Cardiac fibroblast (primary cell): ENCODE measurements around the gene ARID1B.
A peak's percentile ranks its signal among the peaks of the same experiment; 100 is the strongest.

ENCODE experiments used
- DNase-seq, 2 donors: peaks; one replicate each; pipeline versions ENCODE4 v3.0.0 to v3.0.0-alpha.2; 2010; ENCODE audit warnings: low read depth in 2 of 2
- H3K4me3 ChIP-seq, 2 donors: replicated peaks in 1 of 2; 1 replicate in 1 of 2; 2 replicates in 1 of 2; pipeline ENCODE4 v1.5.1; 2011; ENCODE audit warnings: low read depth in 2 of 2, low read length in 2 of 2, mild to moderate bottlenecking in 2 of 2, moderate library complexity in 1 of 2
- TF ChIP-seq, protein P1 (sequence below): IDR thresholded peaks from one replicate; pipeline ENCODE4 v1.5.1; 2011; ENCODE audit warnings: low read depth, mild to moderate bottlenecking, low read length, inconsistent platforms

ARID1B gene

DNA sequence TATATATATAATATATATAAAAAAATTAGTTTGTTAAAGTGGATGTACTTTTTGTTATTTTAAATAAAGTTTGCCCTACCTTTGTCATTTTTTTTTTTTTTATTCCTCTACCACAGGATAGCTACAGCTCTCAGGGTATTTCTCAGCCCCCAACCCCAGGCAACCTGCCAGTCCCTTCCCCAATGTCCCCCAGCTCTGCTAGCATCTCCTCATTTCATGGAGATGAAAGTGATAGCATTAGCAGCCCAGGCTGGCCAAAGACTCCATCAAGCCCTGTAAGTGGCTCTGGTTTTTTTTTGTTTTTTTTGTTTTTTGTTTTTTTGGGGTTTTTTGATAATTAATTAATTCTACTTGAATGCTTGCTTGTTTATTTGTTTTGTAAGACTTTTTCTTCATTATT lies 397.6 kb downstream of the ARID1B start:
- no peak overlapping the region for H3K4me3 ChIP-seq
- DNase-seq = no peak
- TF ChIP-seq, protein P1, sequence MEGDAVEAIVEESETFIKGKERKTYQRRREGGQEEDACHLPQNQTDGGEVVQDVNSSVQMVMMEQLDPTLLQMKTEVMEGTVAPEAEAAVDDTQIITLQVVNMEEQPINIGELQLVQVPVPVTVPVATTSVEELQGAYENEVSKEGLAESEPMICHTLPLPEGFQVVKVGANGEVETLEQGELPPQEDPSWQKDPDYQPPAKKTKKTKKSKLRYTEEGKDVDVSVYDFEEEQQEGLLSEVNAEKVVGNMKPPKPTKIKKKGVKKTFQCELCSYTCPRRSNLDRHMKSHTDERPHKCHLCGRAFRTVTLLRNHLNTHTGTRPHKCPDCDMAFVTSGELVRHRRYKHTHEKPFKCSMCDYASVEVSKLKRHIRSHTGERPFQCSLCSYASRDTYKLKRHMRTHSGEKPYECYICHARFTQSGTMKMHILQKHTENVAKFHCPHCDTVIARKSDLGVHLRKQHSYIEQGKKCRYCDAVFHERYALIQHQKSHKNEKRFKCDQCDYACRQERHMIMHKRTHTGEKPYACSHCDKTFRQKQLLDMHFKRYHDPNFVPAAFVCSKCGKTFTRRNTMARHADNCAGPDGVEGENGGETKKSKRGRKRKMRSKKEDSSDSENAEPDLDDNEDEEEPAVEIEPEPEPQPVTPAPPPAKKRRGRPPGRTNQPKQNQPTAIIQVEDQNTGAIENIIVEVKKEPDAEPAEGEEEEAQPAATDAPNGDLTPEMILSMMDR = no peak

DNA sequence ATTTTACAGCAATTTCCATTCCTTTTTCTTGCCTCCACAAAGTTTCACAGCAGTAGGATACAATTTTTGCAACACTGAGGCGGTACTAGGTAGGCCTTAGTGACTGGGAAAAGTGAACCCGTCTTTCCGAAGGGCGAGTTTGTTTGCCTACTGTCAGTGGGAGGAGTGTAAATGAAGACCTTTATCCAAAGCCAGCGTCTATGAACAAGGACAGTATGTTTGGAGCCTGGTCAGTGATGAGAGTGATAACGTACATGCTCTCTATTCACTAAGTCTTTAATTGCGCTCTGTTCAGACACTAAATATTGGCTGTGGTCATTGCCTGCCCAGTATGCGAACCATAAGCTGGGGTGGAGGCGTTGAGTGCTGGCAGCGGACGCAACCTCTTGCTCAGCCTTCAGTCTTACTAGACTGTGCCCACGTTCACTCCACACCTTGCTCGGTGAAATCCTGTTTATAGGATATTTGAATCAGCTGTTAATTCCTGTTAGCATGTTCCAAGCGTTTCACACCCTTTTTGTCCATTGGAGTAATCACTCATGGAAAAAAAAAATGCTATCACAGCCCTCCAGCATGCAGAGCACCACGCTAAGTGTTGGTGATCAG lies 400.7 kb downstream of the ARID1B start:
- H3K4me3 ChIP-seq = no peak overlapping the region
- no peak for DNase-seq
- TF ChIP-seq, protein P1 = no peak

DNA sequence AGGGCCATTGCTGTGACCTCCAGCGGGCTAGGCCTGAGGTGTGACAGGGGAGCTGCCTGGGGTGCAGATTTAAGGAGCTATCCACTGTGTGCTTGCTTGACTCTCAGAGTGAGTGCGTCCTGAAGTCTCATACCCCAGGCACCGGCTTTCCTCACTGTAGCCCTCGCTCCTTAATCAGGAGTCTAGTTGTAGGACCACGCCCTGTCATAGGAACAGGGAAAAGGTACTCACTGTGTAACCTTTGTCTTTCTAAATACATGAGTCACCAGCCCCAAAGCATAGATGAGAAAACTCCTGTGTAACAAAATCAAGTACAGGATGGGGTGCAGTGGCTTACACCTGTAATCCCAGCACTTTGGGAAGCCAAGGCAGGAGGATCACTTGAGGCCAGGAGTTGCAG lies 404.5 kb downstream of the ARID1B start:
- no peak overlapping the region for H3K4me3 ChIP-seq
- no peak for DNase-seq
- TF ChIP-seq, protein P1 = no peak

DNA sequence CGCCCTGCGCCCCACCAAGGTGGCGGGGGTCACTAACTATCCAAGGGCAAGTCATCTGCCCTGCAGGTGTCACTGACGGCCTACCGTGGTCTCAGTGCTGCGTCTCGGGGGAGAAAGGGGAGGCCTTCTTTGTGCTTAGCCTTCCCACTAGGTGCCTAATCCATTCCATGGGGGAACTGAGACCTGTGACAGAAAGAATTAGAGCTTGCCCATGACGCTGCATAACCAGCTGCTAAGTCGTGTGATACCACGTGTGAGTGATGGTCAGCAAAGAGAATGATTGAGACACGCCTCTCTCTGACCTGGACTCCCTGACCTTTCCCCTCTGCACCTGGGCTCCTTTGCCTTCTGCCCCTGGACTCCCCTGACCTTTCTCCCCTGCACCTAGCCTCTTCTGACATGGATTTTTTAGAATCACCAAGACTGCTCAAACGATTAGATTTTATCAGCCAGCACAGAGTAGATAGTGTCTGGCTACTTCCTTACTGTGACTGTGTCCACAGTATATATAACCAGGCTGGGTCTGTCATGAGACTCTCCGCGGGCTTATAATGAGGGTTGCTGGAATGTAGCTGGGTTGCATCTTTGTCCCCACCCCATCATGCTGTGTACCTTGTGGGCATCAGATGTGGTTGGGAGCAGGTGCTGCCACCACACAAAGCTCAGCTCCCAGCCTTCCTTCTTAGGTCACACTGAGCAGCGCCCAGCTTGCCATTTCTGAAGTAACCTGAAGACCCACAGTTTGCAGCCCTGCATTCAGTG lies 405.5 kb downstream of the ARID1B start:
- TF ChIP-seq, protein P1 = no peak
- no peak for DNase-seq
- no peak overlapping the region for H3K4me3 ChIP-seq

DNA sequence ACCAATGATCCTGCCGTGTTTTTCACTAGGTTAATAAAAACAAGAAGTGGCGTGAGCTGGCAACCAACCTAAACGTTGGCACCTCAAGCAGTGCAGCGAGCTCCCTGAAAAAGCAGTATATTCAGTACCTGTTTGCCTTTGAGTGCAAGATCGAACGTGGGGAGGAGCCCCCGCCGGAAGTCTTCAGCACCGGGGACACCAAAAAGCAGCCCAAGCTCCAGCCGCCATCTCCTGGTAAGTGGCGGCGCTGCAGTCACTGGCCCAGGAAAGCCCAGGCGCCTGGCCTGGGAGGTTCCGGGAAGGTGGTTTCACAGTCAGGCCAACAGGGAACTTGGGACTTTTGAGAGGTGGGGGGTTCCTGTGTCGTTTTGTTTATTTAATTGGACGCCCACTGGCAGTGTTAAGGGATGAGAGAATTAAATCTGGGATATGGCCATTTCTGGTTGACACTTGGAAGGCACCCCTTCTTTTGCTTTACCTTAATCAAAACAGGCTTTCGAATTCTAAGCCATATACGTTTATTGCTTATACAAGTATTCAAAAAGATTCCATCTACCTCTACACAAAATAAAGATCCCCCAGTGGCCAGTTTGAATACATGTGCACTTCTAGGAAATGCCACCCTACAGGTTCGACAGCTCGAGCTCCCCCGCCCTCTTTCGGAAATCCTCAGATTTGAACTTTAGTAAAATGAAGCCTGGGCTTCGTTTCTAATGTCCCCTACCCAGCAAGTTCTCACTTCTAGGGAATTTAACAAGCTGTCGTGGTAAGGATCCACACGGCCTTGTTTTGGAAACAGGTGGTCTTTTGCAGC lies 407.2 kb downstream of the ARID1B start:
- peak; percentile 72 to 73 for DNase-seq
- no peak overlapping the region for H3K4me3 ChIP-seq
- TF ChIP-seq, protein P1 = peak; percentile 99

DNA sequence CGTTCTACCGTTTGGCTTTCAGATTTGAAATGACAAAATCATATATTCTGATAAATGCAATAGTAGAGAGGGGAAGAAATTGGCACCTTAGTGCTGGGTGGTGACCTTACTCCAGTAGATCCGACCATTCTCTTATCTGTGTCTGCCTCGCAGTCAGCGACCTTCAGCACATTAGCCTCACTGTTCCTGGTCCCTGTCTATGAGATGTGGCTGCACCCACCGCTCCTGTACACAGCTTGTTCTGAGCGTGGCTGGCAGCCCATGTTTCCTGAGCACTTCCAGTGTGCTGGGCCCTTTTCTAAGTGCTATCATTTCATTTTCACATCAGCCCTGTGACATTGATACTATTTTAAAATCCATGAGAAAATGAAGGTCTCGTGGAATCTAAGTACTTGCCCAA lies 408.0 kb downstream of the ARID1B start:
- no peak for DNase-seq
- no peak overlapping the region for H3K4me3 ChIP-seq
- TF ChIP-seq, protein P1 = no peak
